ENCODE measurements around the gene GFRAL. TPM values are rescaled to one million over a fixed set of nuclear protein-coding genes. Genes with fewer than 3 reads are reported as not detected.
A peak's percentile ranks its signal among the peaks of the same experiment; 100 is the strongest.

Gene GFRAL
- polyA plus RNA-seq, 1 of the 3 experiments (the other 2 are of a cell fraction), result not detected

GRCh38 chr6:55450005-55450404 lies 122.7 kb downstream of the GFRAL start:
- Histone ChIP-seq H3K4me2 (no peak overlapping the region), H3K4me3 (ENCODE audit: low read depth in 2 of 2, low read length in 1 of 2) (no peak overlapping the region), H3K9me3 (no peaks in the 10 kb centered on the region), H3K27ac (ENCODE audit: low read depth in 2 of 2, low read length in 1 of 2) (no peak overlapping the region), H3K4me1 (ENCODE audit: control insufficient read depth in 1 of 2, insufficient read depth in 2 of 2, low read depth in 1 of 2, low read length in 1 of 2) (no peaks in the 10 kb centered on the region), H3F3A (replicated peaks; ENCODE audit: insufficient read depth) (no peaks in the 10 kb centered on the region), H3K27me3 (ENCODE audit: insufficient read depth) (no peaks in the 10 kb centered on the region), H3K9me2 (no peaks in the 10 kb centered on the region), H4K20me1 (ENCODE audit: insufficient read depth) (no peaks in the 10 kb centered on the region), H3K9ac (no peak overlapping the region), H3K79me2 (ENCODE audit: insufficient read depth) (no peaks in the 10 kb centered on the region), H3K36me3 (replicated peaks in 1 of 2; ENCODE audit: control insufficient read depth in 1 of 2, insufficient read depth in 2 of 2, low read length in 1 of 2) (no peaks in the 10 kb centered on the region), H2AFZ (ENCODE audit: low read depth) (no peak overlapping the region; the same call in 1 of the 2 replicates)
- WGBS (ENCODE audit: low lambda C conversion rate), result 20% methylated on average over 2 of the region's 2 CpGs
- ChIA-PET CTCF (interaction anchor here (0.9 to 1.9 kb wide), 2 partner anchors 11 to 13 kb away, joined by 4 to 6 read pairs; no protein-coding TSS in a partner anchor), POLR2A (no interaction called here)
- no peak for DNase-seq
- TF ChIP-seq TEAD4 (IDR thresholded peaks at IDR 0.05; ENCODE audit: borderline replicate concordance, insufficient read depth), result no peak
- TF ChIP-seq, protein P1, sequence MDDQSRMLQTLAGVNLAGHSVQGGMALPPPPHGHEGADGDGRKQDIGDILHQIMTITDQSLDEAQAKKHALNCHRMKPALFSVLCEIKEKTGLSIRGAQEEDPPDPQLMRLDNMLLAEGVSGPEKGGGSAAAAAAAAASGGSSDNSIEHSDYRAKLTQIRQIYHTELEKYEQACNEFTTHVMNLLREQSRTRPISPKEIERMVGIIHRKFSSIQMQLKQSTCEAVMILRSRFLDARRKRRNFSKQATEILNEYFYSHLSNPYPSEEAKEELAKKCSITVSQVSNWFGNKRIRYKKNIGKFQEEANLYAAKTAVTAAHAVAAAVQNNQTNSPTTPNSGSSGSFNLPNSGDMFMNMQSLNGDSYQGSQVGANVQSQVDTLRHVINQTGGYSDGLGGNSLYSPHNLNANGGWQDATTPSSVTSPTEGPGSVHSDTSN (IDR thresholded peaks at IDR 0.05), result 0 out of 2 replicates have a peak, but pooled peaks have one; percentile 21

Other genes starting within 250 kb of the GFRAL start
- not detected in 2 replicates for gene HCRTR2, start 153.0 kb upstream of the GFRAL start, polyA plus RNA-seq (2012; rRNA removed)

Data from SK-N-SH (cell line).